Keratinocyte (primary cell): ENCODE results near the gene MUL1. TPM values are rescaled to one million over a fixed set of nuclear protein-coding genes. Genes with fewer than 3 reads are reported as not detected.

Experiments
- DNase-seq: peaks from one replicate; pipeline ENCODE4 v3.0.0-alpha.2; 2011; ENCODE audit warnings: low read depth, missing footprints, low spot score
- FAIRE-seq: peaks from 2 replicates; lab custom pipeline; 2011; peaks lifted over from hg19 to GRCh38; lab: Jason Lieb, UNC
- H2AFZ ChIP-seq: 2 replicates; pipeline ENCODE4 v1.6.0; 2012; ENCODE audit warnings: low read length, control low read depth, inconsistent platforms; ENCODE audit not compliant: control insufficient read depth
- H3K27ac ChIP-seq: 2 replicates; pipeline ENCODE4 v1.5.1; 2011; ENCODE audit warnings: low read length; ENCODE audit not compliant: control insufficient read depth, insufficient read depth
- H3K27me3 ChIP-seq: 3 replicates; pipeline ENCODE4 v1.6.0; 2011; ENCODE audit warnings: low read length; ENCODE audit not compliant: control insufficient read depth, insufficient read depth; ENCODE audit errors: extremely low read depth
- H3K36me3 ChIP-seq, 2 experiments: 2 replicates in 1 of 2; 3 replicates in 1 of 2; pipeline ENCODE4 v1.5.1; 2011; ENCODE audit warnings: low read length in 2 of 2, mild to moderate bottlenecking in 1 of 2; ENCODE audit not compliant: control insufficient read depth in 2 of 2, insufficient read depth in 2 of 2; ENCODE audit errors: extremely low read depth in 1 of 2
- H3K4me1 ChIP-seq: 3 replicates; pipeline ENCODE4 v1.5.1; 2011; ENCODE audit warnings: low read length; ENCODE audit not compliant: control insufficient read depth, insufficient read depth; ENCODE audit errors: extremely low read depth
- H3K4me2 ChIP-seq: 3 replicates; pipeline ENCODE4 v1.6.0; 2011; ENCODE audit warnings: low read depth, low read length; ENCODE audit not compliant: control insufficient read depth, insufficient read depth; ENCODE audit errors: extremely low read depth
- H3K4me3 ChIP-seq, 3 experiments: fragments of 200-600 bp in 1 of 3; sonication (generic) in 1 of 3; 2 replicates in 2 of 3; 3 replicates in 1 of 3; pipeline ENCODE4 v1.5.1; 2011 to 2016; ENCODE audit warnings: low read length in 3 of 3, mild to moderate bottlenecking in 3 of 3, control low read depth in 2 of 3, inconsistent platforms in 1 of 3, low read depth in 1 of 3, mixed read lengths in 1 of 3, mixed run types in 1 of 3, moderate library complexity in 1 of 3; ENCODE audit not compliant: control insufficient read depth in 2 of 3, insufficient read depth in 2 of 3; ENCODE audit errors: extremely low read depth in 1 of 3
- H3K79me2 ChIP-seq: 2 replicates; pipeline ENCODE4 v1.6.0; 2012; ENCODE audit warnings: low read length; ENCODE audit not compliant: control insufficient read depth, insufficient read depth
- H3K9ac ChIP-seq: 3 replicates; pipeline ENCODE4 v1.6.0; 2011; ENCODE audit warnings: low read length; ENCODE audit not compliant: control insufficient read depth, insufficient read depth; ENCODE audit errors: extremely low read depth
- H3K9me1 ChIP-seq: 3 replicates; pipeline ENCODE4 v1.6.0; 2011; ENCODE audit warnings: low read length; ENCODE audit not compliant: control insufficient read depth, insufficient read depth; ENCODE audit errors: extremely low read depth
- H3K9me3 ChIP-seq: 2 replicates; pipeline ENCODE4 v1.5.1; 2012; ENCODE audit warnings: low read depth, low read length; ENCODE audit not compliant: control insufficient read depth
- H4K20me1 ChIP-seq: 3 replicates; pipeline ENCODE4 v1.6.0; 2011; ENCODE audit warnings: low read length; ENCODE audit not compliant: control insufficient read depth, insufficient read depth; ENCODE audit errors: extremely low read depth
- EZH2 ChIP-seq: IDR thresholded peaks from one replicate; pipeline ENCODE4 v1.6.1; 2012; ENCODE audit warnings: inconsistent platforms, mild to moderate bottlenecking, low read length, moderate library complexity
- dilution Hi-C: fragments of 300-500 bp; cut with MboI; formaldehyde crosslinking; loops from one replicate; pipeline ENCODE4 v1.7.0; 2020; ENCODE audit warnings: low sequenced_read_pairs; ENCODE audit not compliant: extremely low pct_ligation_motif_present
- polyA plus RNA-seq, 5 experiments: library from polyadenylated mRNA; depleted of rRNA in 3 of 5; stranded (reverse) in 3 of 5; stranded (forward) in 1 of 5; unstranded in 1 of 5; fragments of >200 nt; gene quantifications; 1 replicate in 1 of 5; 2 replicates in 3 of 5; 3 replicates in 1 of 5; pipeline versions ENCODE4 v1.2.1 to v1.2.3, GENCODE V29; 2011 to 2012; ENCODE audit warnings: missing spikeins in 2 of 5, low read depth in 1 of 5, low replicate concordance in 1 of 5
- TF ChIP-seq, protein P1 (sequence below), 3 experiments: IDR thresholded peaks in 1 of 3; conservative IDR thresholded peaks in 1 of 3; optimal IDR thresholded peaks in 1 of 3; 2 replicates in 2 of 3; 3 replicates in 1 of 3; pipeline versions ENCODE3 to v1.5.1; 2011; ENCODE audit warnings: low read length in 3 of 3, mild to moderate bottlenecking in 3 of 3, moderate library complexity in 2 of 3, control low read depth in 1 of 3, inconsistent platforms in 1 of 3; ENCODE audit not compliant: insufficient read depth in 2 of 3; ENCODE audit errors: extremely low read depth in 1 of 3

The MUL1 gene
- polyA plus RNA-seq, 1 donor (not counting 4 experiments of a cell fraction or from before 2014, with no cell fraction given) = 28.2 TPM

DNA sequence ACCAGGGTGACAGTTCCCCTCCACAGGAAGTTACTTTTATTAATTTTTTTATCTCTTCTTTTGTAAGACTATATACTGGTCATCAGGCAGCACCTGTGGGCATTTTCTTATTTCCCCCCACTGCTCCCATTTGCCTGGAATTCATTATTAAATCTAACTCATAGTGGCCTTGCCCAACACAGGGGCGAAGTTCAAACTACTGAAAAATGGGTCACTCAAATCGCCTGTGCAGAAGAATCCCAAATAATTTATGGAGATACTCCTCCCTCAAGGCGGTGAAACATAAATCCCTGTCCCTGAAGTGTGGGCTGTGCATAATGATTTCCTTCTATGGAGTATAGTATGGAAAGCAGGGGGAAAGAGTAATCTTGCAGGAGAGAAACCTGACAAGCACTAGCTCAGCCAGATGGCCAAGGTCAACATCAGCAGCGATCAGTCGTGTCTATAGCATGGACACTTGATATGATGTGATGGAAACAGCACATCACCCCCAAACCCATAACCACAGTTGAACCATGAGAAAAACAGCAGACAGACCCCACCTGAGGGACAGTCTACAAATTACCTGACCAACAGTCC, 29.8 kb downstream of the MUL1 start:
- DNase-seq (no peak), FAIRE-seq (no peak)
- no peak overlapping the region for H3K4me3 ChIP-seq
- dilution Hi-C loops = no loop called here
- no peak overlapping the region for H2AFZ ChIP-seq
- H3K4me1 ChIP-seq = peaks cover 37% of the 10 kb centered on the region
- no peak overlapping the region for H3K27ac ChIP-seq
- H3K27me3 ChIP-seq = peaks cover 10% of the 10 kb centered on the region
- H3K4me2 ChIP-seq = no peak overlapping the region
- no peaks in the 10 kb centered on the region for H3K9me3 ChIP-seq
- peaks cover 3% of the 10 kb centered on the region for H3K79me2 ChIP-seq
- peaks cover 4% of the 10 kb centered on the region for H4K20me1 ChIP-seq
- H3K9me1 ChIP-seq = peaks cover 3% of the 10 kb centered on the region
- no peak overlapping the region for H3K9ac ChIP-seq
- no peaks in the 10 kb centered on the region for H3K36me3 ChIP-seq
- TF ChIP-seq, protein P1, sequence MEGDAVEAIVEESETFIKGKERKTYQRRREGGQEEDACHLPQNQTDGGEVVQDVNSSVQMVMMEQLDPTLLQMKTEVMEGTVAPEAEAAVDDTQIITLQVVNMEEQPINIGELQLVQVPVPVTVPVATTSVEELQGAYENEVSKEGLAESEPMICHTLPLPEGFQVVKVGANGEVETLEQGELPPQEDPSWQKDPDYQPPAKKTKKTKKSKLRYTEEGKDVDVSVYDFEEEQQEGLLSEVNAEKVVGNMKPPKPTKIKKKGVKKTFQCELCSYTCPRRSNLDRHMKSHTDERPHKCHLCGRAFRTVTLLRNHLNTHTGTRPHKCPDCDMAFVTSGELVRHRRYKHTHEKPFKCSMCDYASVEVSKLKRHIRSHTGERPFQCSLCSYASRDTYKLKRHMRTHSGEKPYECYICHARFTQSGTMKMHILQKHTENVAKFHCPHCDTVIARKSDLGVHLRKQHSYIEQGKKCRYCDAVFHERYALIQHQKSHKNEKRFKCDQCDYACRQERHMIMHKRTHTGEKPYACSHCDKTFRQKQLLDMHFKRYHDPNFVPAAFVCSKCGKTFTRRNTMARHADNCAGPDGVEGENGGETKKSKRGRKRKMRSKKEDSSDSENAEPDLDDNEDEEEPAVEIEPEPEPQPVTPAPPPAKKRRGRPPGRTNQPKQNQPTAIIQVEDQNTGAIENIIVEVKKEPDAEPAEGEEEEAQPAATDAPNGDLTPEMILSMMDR (optimal IDR thresholded peaks at IDR 0.05 in 1 of 3, IDR thresholded peaks at IDR 0.05 in 1 of 3, conservative IDR thresholded peaks at IDR 0.05 in 1 of 3; ENCODE audit: extremely low read depth in 1 of 3, insufficient read depth in 2 of 3, low read length in 3 of 3) = no peak
- no peak for TF ChIP-seq EZH2

DNA sequence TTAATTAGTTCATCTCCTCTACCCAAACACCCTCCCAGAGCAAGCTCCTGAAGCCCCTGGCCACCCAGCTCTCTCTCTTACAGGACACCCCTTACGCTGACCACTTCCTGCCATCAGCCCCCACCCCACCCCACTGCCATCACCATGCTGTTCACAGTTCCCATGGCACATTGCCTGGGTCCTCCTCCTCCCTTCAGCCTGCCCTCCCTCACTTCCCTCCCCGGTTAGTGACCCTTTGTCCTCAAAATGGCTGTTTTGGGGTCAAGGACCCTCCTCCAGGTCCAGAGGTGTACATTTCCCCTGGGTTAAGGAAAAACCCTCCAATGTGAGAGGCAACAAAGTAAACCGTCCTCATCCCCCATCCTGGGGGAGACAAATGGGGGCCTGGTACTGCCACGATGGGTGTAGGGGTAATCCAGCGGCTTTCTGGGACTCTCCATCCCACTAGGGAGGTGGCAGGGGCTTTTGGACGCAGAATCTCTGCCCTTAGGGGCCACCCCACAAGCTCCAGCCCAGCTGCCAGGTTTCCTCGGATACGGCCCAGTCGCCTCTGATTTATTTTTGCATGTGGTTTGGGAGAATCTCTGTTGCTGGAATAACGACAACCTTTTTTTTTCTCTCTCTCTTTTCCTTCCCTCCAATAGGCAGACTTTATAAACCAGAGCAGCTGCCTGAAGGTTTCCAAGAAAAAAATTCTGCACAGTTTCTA, 30.4 kb downstream of the MUL1 start:
- H3K9ac ChIP-seq = no peak overlapping the region
- H3K79me2 ChIP-seq = no peaks in the 10 kb centered on the region
- FAIRE-seq (no peak), DNase-seq (no peak)
- H3K4me2 ChIP-seq = no peak overlapping the region
- H3K4me1 ChIP-seq = peaks cover 30% of the 10 kb centered on the region
- no peak overlapping the region for H2AFZ ChIP-seq
- no peak overlapping the region for H3K27ac ChIP-seq
- H3K4me3 ChIP-seq = no peak overlapping the region
- H3K9me3 ChIP-seq = no peaks in the 10 kb centered on the region
- dilution Hi-C loops = no loop called here
- peaks cover 3% of the 10 kb centered on the region for H3K9me1 ChIP-seq
- H3K36me3 ChIP-seq = no peaks in the 10 kb centered on the region
- TF ChIP-seq, protein P1 (optimal IDR thresholded peaks at IDR 0.05 in 1 of 3, IDR thresholded peaks at IDR 0.05 in 1 of 3, conservative IDR thresholded peaks at IDR 0.05 in 1 of 3; ENCODE audit: extremely low read depth in 1 of 3, insufficient read depth in 2 of 3, low read length in 3 of 3) = no peak
- no peak for TF ChIP-seq EZH2
- H4K20me1 ChIP-seq = peaks cover 4% of the 10 kb centered on the region
- peaks cover 10% of the 10 kb centered on the region for H3K27me3 ChIP-seq
